ENCODE results near the gene GTPBP6. TPM values are rescaled to one million over a fixed set of nuclear protein-coding genes. Genes with fewer than 3 reads are reported as not detected.

The GTPBP6 gene
- total RNA-seq, 4 donors from 2014 or later = 30.6 to 60.2 (median 36.0) TPM

DNA sequence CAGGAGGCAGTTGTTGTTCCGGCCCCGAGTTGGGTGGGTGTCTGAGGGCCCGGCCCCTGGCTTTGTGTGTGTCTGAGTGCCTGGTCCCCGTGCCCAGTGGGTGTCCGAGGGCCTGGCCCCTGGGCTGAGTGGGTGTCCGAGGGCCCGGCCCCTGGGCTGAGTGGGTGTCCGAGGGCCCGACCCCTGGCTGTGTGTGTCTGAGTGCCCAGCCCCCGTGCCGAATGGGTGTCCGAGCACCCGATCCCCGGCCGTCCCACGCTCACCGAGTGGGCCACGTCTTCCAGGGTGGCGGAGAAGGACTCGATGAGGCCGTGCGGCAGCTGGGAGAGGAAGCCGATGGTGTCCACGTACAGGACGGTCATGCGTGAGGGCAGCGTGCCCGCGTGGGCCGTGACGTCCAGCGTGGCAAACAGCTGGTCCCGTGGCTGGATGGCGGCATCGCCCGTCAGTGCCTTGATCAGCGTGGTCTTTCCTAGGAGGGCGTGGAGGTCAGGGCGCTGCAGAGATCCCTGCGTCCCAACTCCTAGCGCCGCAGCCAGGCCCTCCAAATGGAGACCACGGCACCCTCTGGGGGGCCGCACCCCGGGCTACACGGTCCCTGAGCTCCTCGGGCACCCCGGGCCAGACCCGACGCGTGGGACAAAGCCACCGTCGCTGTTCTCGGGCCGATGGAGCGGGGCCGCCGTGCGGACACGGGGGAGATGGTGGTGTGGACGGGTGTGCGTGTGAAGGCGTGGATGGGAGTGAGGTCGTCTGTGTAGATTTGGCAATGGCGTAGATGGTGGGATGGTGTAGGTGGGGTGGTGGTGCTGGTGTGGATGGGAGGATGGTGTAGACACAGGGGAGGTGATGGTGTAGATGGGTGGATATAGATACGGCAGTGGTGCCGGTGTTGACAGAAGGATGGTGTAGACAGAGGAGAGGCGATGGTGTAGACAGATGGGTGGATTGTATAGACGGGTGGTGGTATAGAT is 7.2 kb downstream of the GTPBP6 start:
- TF ChIP-seq EP300 (IDR thresholded peaks at IDR 0.05; ENCODE audit: low read depth) = no peak
- TF ChIP-seq, protein P1, sequence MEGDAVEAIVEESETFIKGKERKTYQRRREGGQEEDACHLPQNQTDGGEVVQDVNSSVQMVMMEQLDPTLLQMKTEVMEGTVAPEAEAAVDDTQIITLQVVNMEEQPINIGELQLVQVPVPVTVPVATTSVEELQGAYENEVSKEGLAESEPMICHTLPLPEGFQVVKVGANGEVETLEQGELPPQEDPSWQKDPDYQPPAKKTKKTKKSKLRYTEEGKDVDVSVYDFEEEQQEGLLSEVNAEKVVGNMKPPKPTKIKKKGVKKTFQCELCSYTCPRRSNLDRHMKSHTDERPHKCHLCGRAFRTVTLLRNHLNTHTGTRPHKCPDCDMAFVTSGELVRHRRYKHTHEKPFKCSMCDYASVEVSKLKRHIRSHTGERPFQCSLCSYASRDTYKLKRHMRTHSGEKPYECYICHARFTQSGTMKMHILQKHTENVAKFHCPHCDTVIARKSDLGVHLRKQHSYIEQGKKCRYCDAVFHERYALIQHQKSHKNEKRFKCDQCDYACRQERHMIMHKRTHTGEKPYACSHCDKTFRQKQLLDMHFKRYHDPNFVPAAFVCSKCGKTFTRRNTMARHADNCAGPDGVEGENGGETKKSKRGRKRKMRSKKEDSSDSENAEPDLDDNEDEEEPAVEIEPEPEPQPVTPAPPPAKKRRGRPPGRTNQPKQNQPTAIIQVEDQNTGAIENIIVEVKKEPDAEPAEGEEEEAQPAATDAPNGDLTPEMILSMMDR (IDR thresholded peaks at IDR 0.05) = no peak
- 95 to 96% methylated on average over 9 to 65 of the region's 69 CpGs for WGBS, 2 donors (ENCODE audit: low coverage in 1 of 2)
- intact Hi-C loops (cut with DNase I; ENCODE audit: low total_unique reads) = no loop called here
- DNase-seq = no peak
- Histone ChIP-seq H3K9me3 (no peaks in the 10 kb centered on the region), H3K4me1 (no peaks in the 10 kb centered on the region), H3K36me3 (peaks cover 0 to 41% (median 16%) of the 10 kb centered on the region in 4 donors), H3K4me3 (no peak overlapping the region), H3K27me3 (no peaks in the 10 kb centered on the region), H3K27ac (no peak overlapping the region)
- in situ Hi-C loops (cut with MboI; ENCODE audit: low pct_ligation_motif_present in 1 of 4, low pct_unique_long_range_greater_than_20kb in 1 of 4, low sequenced_read_pairs in 3 of 4) = no loop called here

DNA sequence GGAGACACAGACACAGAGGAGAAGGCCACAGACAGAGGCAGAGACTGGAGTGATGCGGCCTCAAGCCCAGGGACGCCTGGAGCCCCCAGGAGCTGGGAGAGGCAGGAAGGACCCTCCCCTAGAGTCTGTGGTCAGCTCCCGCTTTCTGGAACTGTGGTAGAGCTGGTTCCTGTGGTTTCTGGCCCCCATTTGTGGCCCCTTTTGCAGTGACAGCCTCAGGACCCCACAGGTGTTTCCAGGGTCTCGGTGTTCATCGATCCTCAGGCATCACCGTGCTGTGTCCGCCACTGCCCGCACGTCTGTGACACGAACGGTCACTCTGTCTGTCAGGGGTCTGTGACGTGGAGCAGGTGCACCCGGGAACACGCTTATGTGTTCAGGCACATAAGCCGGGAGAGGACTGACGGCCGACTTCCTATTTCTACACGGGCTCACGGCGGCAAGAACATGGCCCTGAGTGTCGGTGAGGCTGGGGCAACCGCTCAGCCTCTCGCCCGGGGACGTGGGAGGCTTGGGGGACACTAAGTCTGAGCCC is 7.9 kb downstream of the GTPBP6 start:
- H3K36me3 ChIP-seq = peaks cover 0 to 44% (median 15%) of the 10 kb centered on the region in 4 donors
- no peak for DNase-seq
- intact Hi-C loops (cut with DNase I; ENCODE audit: low total_unique reads) = no loop called here
- in situ Hi-C loops (cut with MboI; ENCODE audit: low pct_ligation_motif_present in 1 of 4, low pct_unique_long_range_greater_than_20kb in 1 of 4, low sequenced_read_pairs in 3 of 4) = no loop called here
- H3K27ac ChIP-seq = no peak overlapping the region
- TF ChIP-seq, protein P1 (IDR thresholded peaks at IDR 0.05) = no peak
- TF ChIP-seq EP300 (IDR thresholded peaks at IDR 0.05; ENCODE audit: low read depth) (no peak), POLR2AphosphoS5 (IDR thresholded peaks at IDR 0.05) (no peak), POLR2A (IDR thresholded peaks at IDR 0.05) (no peak)
- 91 to 100% methylated on average over 3 to 25 of the region's 25 CpGs for WGBS, 2 donors (ENCODE audit: low coverage in 1 of 2)
- H3K9me3 ChIP-seq = no peaks in the 10 kb centered on the region
- no peak overlapping the region for H3K4me3 ChIP-seq
- no peaks in the 10 kb centered on the region for H3K4me1 ChIP-seq
- no peaks in the 10 kb centered on the region for H3K27me3 ChIP-seq

- H3K27me3 ChIP-seq = no peaks in the 10 kb centered on the region
- intact Hi-C loops (cut with DNase I; ENCODE audit: low total_unique reads) = no loop called here
- H3K27ac ChIP-seq = no peak overlapping the region
- H3K36me3 ChIP-seq = peaks cover 0 to 39% (median 16%) of the 10 kb centered on the region in 4 donors
- in situ Hi-C loops (cut with MboI; ENCODE audit: low pct_ligation_motif_present in 1 of 4, low pct_unique_long_range_greater_than_20kb in 1 of 4, low sequenced_read_pairs in 3 of 4) = no loop called here
- no peaks in the 10 kb centered on the region for H3K4me1 ChIP-seq
- no peaks in the 10 kb centered on the region for H3K9me3 ChIP-seq
- DNase-seq = no peak
- TF ChIP-seq POLR2A (IDR thresholded peaks at IDR 0.05) = no peak
- TF ChIP-seq POLR2AphosphoS5 (IDR thresholded peaks at IDR 0.05) = no peak
- TF ChIP-seq, protein P1 (IDR thresholded peaks at IDR 0.05) = no peak
- no peak for TF ChIP-seq EP300 (IDR thresholded peaks at IDR 0.05; ENCODE audit: low read depth)
- WGBS, 2 donors (ENCODE audit: low coverage in 1 of 2) = 94 to 95% methylated on average over 15 to 30 of the region's 30 CpGs
- no peak overlapping the region for H3K4me3 ChIP-seq
These were observed 9.6 kb downstream of the GTPBP6 start for GRCh38 chrX:308821-309520.

Measured in transverse colon (tissue), 4 donors.